DND-41 (cell line): ENCODE data around the gene TTC39B.

Source experiments
- ATAC-seq: fragments of 200-7000 bp; cut with Tn5 transposase; 3 replicates; pipeline ENCODE4 v1.9.1; 2021; ENCODE audit warnings: low read depth; ENCODE audit not compliant: insufficient read depth
- DNase-seq: peaks from one replicate; pipeline ENCODE4 v3.0.0-alpha.2; 2020
- H2AFZ ChIP-seq: 2 replicates; pipeline ENCODE4 v1.6.0; 2012; ENCODE audit warnings: low read depth, low read length
- H3K27ac ChIP-seq: 2 replicates; pipeline ENCODE4 v1.5.1; 2012; ENCODE audit warnings: low read length, inconsistent platforms
- H3K27me3 ChIP-seq: fragments of 200-600 bp; sonication (generic); 2 replicates; pipeline ENCODE4 v1.6.0; 2012; ENCODE audit warnings: low read length, mild to moderate bottlenecking, inconsistent platforms; ENCODE audit not compliant: insufficient read depth, poor library complexity
- H3K36me3 ChIP-seq: 2 replicates; pipeline ENCODE4 v1.5.1; 2012; ENCODE audit warnings: low read length, inconsistent platforms; ENCODE audit not compliant: insufficient read depth
- H3K4me1 ChIP-seq: 2 replicates; pipeline ENCODE4 v1.5.1; 2012; ENCODE audit warnings: mild to moderate bottlenecking, low read length; ENCODE audit not compliant: insufficient read depth
- H3K4me2 ChIP-seq: 2 replicates; pipeline ENCODE4 v1.6.0; 2012; ENCODE audit warnings: mild to moderate bottlenecking, moderate library complexity, low read length, inconsistent platforms; ENCODE audit not compliant: insufficient read depth
- H3K4me3 ChIP-seq, 2 experiments: fragments of 200-600 bp in 1 of 2; shearing (Covaris generic) in 1 of 2; 2 replicates each; pipeline ENCODE4 v1.5.1; 2012 to 2016; ENCODE audit warnings: inconsistent platforms in 2 of 2, low read length in 2 of 2, mild to moderate bottlenecking in 2 of 2, low read depth in 1 of 2, moderate library complexity in 1 of 2
- H3K79me2 ChIP-seq: 2 replicates; pipeline ENCODE4 v1.6.0; 2012; ENCODE audit warnings: low read length, inconsistent platforms; ENCODE audit not compliant: insufficient read depth
- H3K9ac ChIP-seq: 2 replicates; pipeline ENCODE4 v1.6.0; 2012; ENCODE audit warnings: low read depth, mild to moderate bottlenecking, inconsistent platforms, low read length, moderate library complexity
- H3K9me3 ChIP-seq: 2 replicates; pipeline ENCODE4 v1.5.1; 2012; ENCODE audit warnings: low read length, moderate library complexity, mild to moderate bottlenecking, inconsistent platforms; ENCODE audit not compliant: insufficient read depth, severe bottlenecking
- H4K20me1 ChIP-seq: 2 replicates; pipeline ENCODE4 v1.6.0; 2012; ENCODE audit warnings: low read length; ENCODE audit not compliant: insufficient read depth
- EZH2 ChIP-seq: IDR thresholded peaks from 3 replicates; pipeline ENCODE4 v1.6.1; 2012; ENCODE audit warnings: borderline replicate concordance, low read depth, mild to moderate bottlenecking, moderate library complexity, low read length, inconsistent platforms; ENCODE audit not compliant: severe bottlenecking
- TF ChIP-seq, protein P1 (sequence below): IDR thresholded peaks from 2 replicates; pipeline ENCODE4 v1.5.1; 2012; ENCODE audit warnings: borderline replicate concordance, low read length, moderate library complexity, mild to moderate bottlenecking; ENCODE audit not compliant: poor library complexity, severe bottlenecking; ENCODE audit errors: extremely low read depth

Gene TTC39B

DNA sequence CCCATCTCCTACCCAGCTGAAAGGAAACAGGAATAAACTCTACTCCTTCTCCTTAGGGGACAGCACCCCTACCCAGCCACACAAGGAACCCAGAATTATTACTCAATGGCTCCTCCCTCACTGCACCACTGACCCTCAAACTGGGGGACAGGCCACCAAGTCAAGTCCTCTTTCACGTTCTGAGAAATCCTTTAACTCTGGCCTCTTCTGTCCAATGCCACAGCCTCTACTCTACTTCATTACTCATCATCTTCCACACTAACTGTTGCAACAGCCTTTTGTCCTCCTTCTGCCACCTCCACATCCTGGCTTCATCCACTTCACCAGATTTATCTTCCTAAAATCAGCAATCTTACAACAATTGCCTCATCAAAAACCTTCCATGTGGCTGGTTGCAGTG, 6.8 kb downstream of the TTC39B start:
- H3K9me3 ChIP-seq: no peaks in the 10 kb centered on the region
- no peak for TF ChIP-seq EZH2
- TF ChIP-seq, protein P1, sequence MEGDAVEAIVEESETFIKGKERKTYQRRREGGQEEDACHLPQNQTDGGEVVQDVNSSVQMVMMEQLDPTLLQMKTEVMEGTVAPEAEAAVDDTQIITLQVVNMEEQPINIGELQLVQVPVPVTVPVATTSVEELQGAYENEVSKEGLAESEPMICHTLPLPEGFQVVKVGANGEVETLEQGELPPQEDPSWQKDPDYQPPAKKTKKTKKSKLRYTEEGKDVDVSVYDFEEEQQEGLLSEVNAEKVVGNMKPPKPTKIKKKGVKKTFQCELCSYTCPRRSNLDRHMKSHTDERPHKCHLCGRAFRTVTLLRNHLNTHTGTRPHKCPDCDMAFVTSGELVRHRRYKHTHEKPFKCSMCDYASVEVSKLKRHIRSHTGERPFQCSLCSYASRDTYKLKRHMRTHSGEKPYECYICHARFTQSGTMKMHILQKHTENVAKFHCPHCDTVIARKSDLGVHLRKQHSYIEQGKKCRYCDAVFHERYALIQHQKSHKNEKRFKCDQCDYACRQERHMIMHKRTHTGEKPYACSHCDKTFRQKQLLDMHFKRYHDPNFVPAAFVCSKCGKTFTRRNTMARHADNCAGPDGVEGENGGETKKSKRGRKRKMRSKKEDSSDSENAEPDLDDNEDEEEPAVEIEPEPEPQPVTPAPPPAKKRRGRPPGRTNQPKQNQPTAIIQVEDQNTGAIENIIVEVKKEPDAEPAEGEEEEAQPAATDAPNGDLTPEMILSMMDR: no peak
- peak overlapping the region; percentile 19 for H3K9ac ChIP-seq
- H3K36me3 ChIP-seq: peaks cover 6% of the 10 kb centered on the region; the same call in 1 of the 2 replicates
- DNase-seq (no peak), ATAC-seq (no peak)
- peaks cover 53% of the 10 kb centered on the region for H3K4me1 ChIP-seq
- no peaks in the 10 kb centered on the region for H3K79me2 ChIP-seq
- no peak overlapping the region for H3K4me3 ChIP-seq
- peak overlapping the region; percentile 70 for H3K27ac ChIP-seq
- peak overlapping the region; percentile 45; the same call in 1 of the 2 replicates for H2AFZ ChIP-seq
- H4K20me1 ChIP-seq: no peaks in the 10 kb centered on the region
- H3K27me3 ChIP-seq: no peaks in the 10 kb centered on the region
- H3K4me2 ChIP-seq: peak overlapping the region; percentile 45

DNA sequence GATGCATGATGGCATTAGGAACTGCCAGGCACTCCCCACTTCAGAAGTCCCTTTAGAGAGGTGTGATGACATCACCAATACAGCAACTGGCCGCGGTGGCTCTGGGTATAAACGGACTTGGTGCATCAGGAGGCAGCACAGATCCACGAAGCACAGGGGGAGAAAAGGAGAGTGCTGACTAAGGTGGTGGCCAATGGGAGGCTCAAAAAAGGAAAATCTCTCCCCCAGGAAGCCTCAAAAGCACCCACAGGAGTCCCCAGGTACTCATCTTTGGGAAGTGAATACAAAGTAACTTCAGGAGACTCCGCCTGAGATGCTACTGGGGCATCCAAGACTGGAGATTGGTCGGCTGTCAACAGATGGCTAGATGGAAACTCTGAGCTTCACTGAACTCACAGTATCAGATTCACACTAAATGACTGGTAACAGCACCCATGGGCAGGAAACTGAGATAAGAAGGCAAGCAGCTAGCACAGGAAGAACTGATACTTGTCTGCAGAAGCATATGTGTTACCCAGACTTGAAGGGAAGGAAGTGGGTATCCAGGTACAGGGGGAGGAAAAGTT, 7.6 kb downstream of the TTC39B start:
- peak; percentile 64 for DNase-seq
- H3K4me1 ChIP-seq: peaks cover 61% of the 10 kb centered on the region
- peak overlapping the region; percentile 19; the same call in 1 of the 2 replicates for H3K9ac ChIP-seq
- peak overlapping the region; percentile 45 for H2AFZ ChIP-seq
- no peaks in the 10 kb centered on the region for H3K79me2 ChIP-seq
- no peaks in the 10 kb centered on the region for H3K27me3 ChIP-seq
- peak overlapping the region; percentile 45 for H3K4me2 ChIP-seq
- peak overlapping the region in 1 of 2 experiments; percentile 23; a peak in 1 of 4 replicates for H3K4me3 ChIP-seq
- no peaks in the 10 kb centered on the region for H3K9me3 ChIP-seq
- no peaks in the 10 kb centered on the region for H4K20me1 ChIP-seq
- ATAC-seq: peak; percentile 79
- TF ChIP-seq, protein P1: no peak
- no peak for TF ChIP-seq EZH2
- peaks cover 6% of the 10 kb centered on the region; the same call in 1 of the 2 replicates for H3K36me3 ChIP-seq
- peak overlapping the region; percentile 70 for H3K27ac ChIP-seq

DNA sequence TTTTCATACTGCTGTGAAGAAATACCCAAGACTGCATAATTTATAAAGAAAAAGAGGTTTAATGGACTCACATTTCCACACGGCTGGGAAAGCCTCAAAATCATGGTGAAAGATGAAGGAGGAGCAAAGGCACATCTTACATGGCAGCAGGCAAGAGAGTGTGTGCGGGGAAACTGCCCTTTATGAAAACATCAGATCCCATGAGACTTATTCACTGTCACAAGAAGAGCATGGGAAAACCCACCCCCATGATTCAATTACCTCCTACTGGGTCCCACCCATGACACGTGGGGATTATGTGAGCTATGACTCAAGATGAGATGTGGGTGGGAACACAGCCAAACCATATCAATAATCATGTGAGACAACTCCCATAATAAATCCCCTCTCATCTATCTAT, 8.7 kb downstream of the TTC39B start:
- H3K27ac ChIP-seq: peak overlapping the region; percentile 70
- peaks cover 6% of the 10 kb centered on the region; the same call in 1 of the 2 replicates for H3K36me3 ChIP-seq

More for the DNA sequence above, 8.7 kb downstream of the TTC39B start:
- Histone ChIP-seq H3K9ac (no peak overlapping the region), H3K9me3 (no peaks in the 10 kb centered on the region), H4K20me1 (no peaks in the 10 kb centered on the region), H3K4me3 (no peak overlapping the region), H3K4me1 (peaks cover 67% of the 10 kb centered on the region), H2AFZ (no peak overlapping the region), H3K79me2 (no peaks in the 10 kb centered on the region), H3K4me2 (no peak overlapping the region; the same call in 1 of the 2 replicates), H3K27me3 (no peaks in the 10 kb centered on the region)
- DNase-seq (no peak), ATAC-seq (no peak)
- no peak for TF ChIP-seq EZH2
- TF ChIP-seq, protein P1: no peak
